Sigmoid colon (tissue), 4 donors: Measurements from ENCODE around the gene KRTAP10-6.

ENCODE experiments used
- POLR2A ChIP-seq, 2 donors: fragments of 450-650 bp; IDR thresholded peaks; one replicate each; pipeline ENCODE4 v1.6.1; 2016; ENCODE audit warnings: antibody characterized with exemption in 2 of 2, mild to moderate bottlenecking in 2 of 2, moderate library complexity in 2 of 2
- POLR2AphosphoS5 ChIP-seq, 4 donors: sonication (generic); formaldehyde crosslinking; IDR thresholded peaks; one replicate each; pipeline ENCODE4 v1.6.1; 2017; ENCODE audit warnings: antibody characterized with exemption in 4 of 4
- TF ChIP-seq, protein P1 (sequence below), 4 experiments: fragments of 450-650 bp in 3 of 4; fragments of 200-600 bp in 1 of 4; IDR thresholded peaks; one replicate each; pipeline ENCODE4 v1.5.1; 2016 to 2019; ENCODE audit warnings: antibody characterized with exemption in 4 of 4, mild to moderate bottlenecking in 3 of 4, moderate library complexity in 2 of 4

DNA sequence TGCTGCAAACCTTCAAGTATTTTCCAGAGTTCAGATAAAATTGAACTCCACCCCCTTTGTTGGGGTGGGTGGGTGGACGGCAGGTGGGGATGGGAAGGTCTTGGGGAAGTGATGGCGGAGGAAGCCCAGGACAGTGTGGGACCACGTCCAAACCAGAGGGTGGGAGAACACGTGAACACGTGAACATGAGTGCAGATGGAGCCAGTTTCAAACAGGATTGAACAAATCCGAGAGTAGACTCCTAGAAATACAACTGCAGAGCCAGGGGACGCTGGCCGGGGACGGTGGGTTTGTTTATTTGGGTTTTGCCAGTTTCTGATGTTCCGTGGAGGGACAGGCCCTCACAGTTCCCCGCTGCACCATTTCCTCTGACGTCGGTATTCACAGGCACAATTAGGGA is 43.9 kb downstream of the KRTAP10-6 start:
- TF ChIP-seq, protein P1, sequence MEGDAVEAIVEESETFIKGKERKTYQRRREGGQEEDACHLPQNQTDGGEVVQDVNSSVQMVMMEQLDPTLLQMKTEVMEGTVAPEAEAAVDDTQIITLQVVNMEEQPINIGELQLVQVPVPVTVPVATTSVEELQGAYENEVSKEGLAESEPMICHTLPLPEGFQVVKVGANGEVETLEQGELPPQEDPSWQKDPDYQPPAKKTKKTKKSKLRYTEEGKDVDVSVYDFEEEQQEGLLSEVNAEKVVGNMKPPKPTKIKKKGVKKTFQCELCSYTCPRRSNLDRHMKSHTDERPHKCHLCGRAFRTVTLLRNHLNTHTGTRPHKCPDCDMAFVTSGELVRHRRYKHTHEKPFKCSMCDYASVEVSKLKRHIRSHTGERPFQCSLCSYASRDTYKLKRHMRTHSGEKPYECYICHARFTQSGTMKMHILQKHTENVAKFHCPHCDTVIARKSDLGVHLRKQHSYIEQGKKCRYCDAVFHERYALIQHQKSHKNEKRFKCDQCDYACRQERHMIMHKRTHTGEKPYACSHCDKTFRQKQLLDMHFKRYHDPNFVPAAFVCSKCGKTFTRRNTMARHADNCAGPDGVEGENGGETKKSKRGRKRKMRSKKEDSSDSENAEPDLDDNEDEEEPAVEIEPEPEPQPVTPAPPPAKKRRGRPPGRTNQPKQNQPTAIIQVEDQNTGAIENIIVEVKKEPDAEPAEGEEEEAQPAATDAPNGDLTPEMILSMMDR (IDR thresholded peaks at IDR 0.05), result no peak
- no peak for TF ChIP-seq POLR2A (IDR thresholded peaks at IDR 0.05)
- TF ChIP-seq POLR2AphosphoS5 (IDR thresholded peaks at IDR 0.05), result no peak
